ENCODE measurements around the gene COX5A. TPM values are rescaled to one million over a fixed set of nuclear protein-coding genes. Genes with fewer than 3 reads are reported as not detected.
"Not testable (repeated sequence)": the region's sequence is repeated elsewhere in the genome, so short reads cannot be mapped to it uniquely, and the experiment has no call there.

The COX5A gene
- total and polyA plus RNA-seq, 12 donors: 60.9 to 330 (median 153) TPM

- Histone ChIP-seq H3K9me3 (replicated peaks in 1 of 3) (no peaks in the 10 kb centered on the region), H3K4me3 (no peak overlapping the region), H3K27ac (no peak overlapping the region), H3K36me3 (replicated peaks in 1 of 2) (peaks cover 0 to 79% of the 10 kb centered on the region in 2 donors), H3K4me1 (replicated peaks in 1 of 2) (no peaks in the 10 kb centered on the region), H3K27me3 (no peaks in the 10 kb centered on the region)
- DNase-seq: no peak
- WGBS, 4 donors: 89 to 96% (median 90%) methylated on average over 6 of the region's 6 CpGs
- TF ChIP-seq CTCF (IDR thresholded peaks at IDR 0.05) (no peak), POLR2A (IDR thresholded peaks at IDR 0.05) (no peak)
- intact Hi-C loops (cut with DNase I): no loop called here
Observed at GRCh38 chr15:74917676-74918075, 20.2 kb downstream of the COX5A start.

- H3K9me3 ChIP-seq (replicated peaks in 1 of 3); H3K4me1 ChIP-seq (replicated peaks in 1 of 2); intact Hi-C loops (cut with DNase I); H3K4me3 ChIP-seq; H3K27me3 ChIP-seq; H3K27ac ChIP-seq; DNase-seq: not testable (repeated sequence)
- H3K36me3 ChIP-seq (replicated peaks in 1 of 2): peaks cover 0 to 42% of the 10 kb centered on the region in 2 donors
- 94 to 96% (median 95%) methylated on average over 8 of the region's 8 CpGs for WGBS, 4 donors
Observed at GRCh38 chr15:74913799-74914198, 24.1 kb downstream of the COX5A start.

- no peak for TF ChIP-seq CTCF (IDR thresholded peaks at IDR 0.05)
- no peak for TF ChIP-seq POLR2A (IDR thresholded peaks at IDR 0.05)
- WGBS, 4 donors: 87 to 91% (median 88%) methylated on average over 9 of the region's 9 CpGs
- Histone ChIP-seq H3K27ac (no peak overlapping the region), H3K36me3 (replicated peaks in 1 of 2) (peaks cover 0 to 34% of the 10 kb centered on the region in 2 donors), H3K4me1 (replicated peaks in 1 of 2) (no peaks in the 10 kb centered on the region), H3K27me3 (no peaks in the 10 kb centered on the region), H3K9me3 (replicated peaks in 1 of 3) (no peaks in the 10 kb centered on the region), H3K4me3 (no peak overlapping the region)
- intact Hi-C loops (cut with DNase I): no loop called here
- DNase-seq: no peak
Observed at GRCh38 chr15:74913041-74913440, 24.8 kb downstream of the COX5A start.

- Histone ChIP-seq H3K4me1 (replicated peaks in 1 of 2) (peaks cover 6 to 27% of the 10 kb centered on the region in 2 donors), H3K27ac (no peak overlapping the region), H3K27me3 (no peaks in the 10 kb centered on the region), H3K9me3 (replicated peaks in 1 of 3) (no peaks in the 10 kb centered on the region), H3K4me3 (no peak overlapping the region), H3K36me3 (replicated peaks in 1 of 2) (peaks cover 0 to 12% of the 10 kb centered on the region in 2 donors)
- TF ChIP-seq CTCF (IDR thresholded peaks at IDR 0.05) (no peak), POLR2A (IDR thresholded peaks at IDR 0.05) (no peak)
- WGBS, 4 donors: 94 to 100% (median 96%) methylated on average over 4 of the region's 4 CpGs
- intact Hi-C loops (cut with DNase I): no loop called here
- no peak for DNase-seq
Observed at GRCh38 chr15:74908635-74909034, 29.2 kb downstream of the COX5A start.

GRCh38 chr15:74907163-74907870 lies 30.6 kb downstream of the COX5A start:
- TF ChIP-seq POLR2A (IDR thresholded peaks at IDR 0.05) (no peak), CTCF (IDR thresholded peaks at IDR 0.05) (no peak)
- Histone ChIP-seq H3K9me3 (replicated peaks in 1 of 3) (no peaks in the 10 kb centered on the region), H3K4me1 (replicated peaks in 1 of 2) (peaks cover 6 to 29% of the 10 kb centered on the region in 2 donors), H3K27ac (peak overlapping the region; percentile 92 to 96 (median 93)), H3K27me3 (no peaks in the 10 kb centered on the region), H3K4me3 (peak overlapping the region in 3 of 4 donors; percentile 80 to 92 (median 91)), H3K36me3 (replicated peaks in 1 of 2) (peaks cover 0 to 22% of the 10 kb centered on the region in 2 donors)
- intact Hi-C loops (cut with DNase I): no loop called here
- DNase-seq: peak in 4 of 7 donors; percentile 39 to 57 (median 41)
- WGBS, 4 donors: 34 to 53% (median 40%) methylated on average over 6 to 8 of the region's 8 CpGs
